ENCODE results near the gene MCOLN2. TPM values are rescaled to one million over a fixed set of nuclear protein-coding genes. Genes with fewer than 3 reads are reported as not detected.

Gene MCOLN2
- total RNA-seq, 1 experiment from 2014 or later, result 1.4 TPM

DNA sequence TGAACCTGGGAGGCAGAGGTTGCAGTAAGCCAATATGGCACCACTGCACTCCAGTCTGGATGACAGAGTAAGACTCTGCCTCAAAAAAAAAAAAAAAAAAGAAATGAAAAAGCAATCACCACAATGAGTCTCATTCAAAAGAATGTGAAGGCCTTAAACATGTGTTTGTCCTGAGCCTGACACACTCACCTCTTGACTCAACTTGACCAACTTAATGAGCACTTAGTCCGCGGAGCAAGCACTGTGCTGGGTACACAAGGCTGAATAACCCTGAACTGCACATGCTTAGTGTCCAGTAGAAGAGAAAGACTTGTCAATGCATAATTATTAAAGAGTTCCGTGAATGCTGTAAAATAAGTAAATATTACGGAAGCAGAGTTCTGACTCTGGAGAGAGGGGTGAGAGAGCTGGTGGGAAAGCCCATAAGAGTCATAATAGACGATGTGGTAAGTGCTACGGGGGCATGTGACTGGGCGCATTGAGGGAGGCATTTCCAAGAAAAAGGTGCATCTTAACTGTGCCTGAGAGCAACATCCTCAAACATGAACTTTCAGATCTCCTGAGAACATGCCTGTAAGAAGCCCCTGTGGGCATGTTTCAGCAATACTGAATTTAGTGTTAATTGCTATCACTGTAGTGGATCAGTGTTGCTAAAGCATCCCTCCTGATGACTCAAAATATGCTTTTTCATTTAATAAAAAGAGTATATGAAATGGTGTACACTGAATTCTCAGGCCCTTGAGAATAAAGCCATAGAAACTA lies 27.2 kb downstream of the MCOLN2 start:
- no peaks in the 10 kb centered on the region for H3K9me3 ChIP-seq (replicated peaks)
- H3K4me3 ChIP-seq, result no peak overlapping the region
- no peaks in the 10 kb centered on the region for H3K27me3 ChIP-seq (replicated peaks)
- H3K4me1 ChIP-seq (replicated peaks), result peaks cover 10% of the 10 kb centered on the region
- DNase-seq (ENCODE audit: low read depth in 1 of 2, low spot score in 2 of 2), result no peak
- H3K27ac ChIP-seq, result no peak overlapping the region
- no peaks in the 10 kb centered on the region for H3K36me3 ChIP-seq

DNA sequence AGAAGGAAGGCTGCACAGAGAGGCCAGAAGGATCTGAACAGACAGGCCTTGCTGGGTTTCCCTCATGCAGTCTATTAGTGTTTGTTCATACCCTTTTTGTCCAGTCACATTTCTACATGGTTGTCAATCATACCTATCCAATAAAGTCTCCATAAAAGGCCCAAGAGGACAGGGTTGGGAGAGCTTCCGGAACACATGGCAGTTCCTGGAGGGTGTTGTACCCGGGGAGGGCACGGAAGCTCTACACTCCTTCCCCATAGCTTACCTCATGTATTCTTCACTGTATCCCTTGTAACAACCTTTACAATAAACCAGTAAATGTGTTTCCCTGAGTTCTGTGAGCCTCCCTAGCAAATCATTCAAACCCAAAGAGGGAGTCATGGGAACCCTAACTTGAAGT lies 28.0 kb downstream of the MCOLN2 start:
- H3K4me3 ChIP-seq, result no peak overlapping the region
- no peaks in the 10 kb centered on the region for H3K27me3 ChIP-seq (replicated peaks)
- no peaks in the 10 kb centered on the region for H3K9me3 ChIP-seq (replicated peaks)

DNA sequence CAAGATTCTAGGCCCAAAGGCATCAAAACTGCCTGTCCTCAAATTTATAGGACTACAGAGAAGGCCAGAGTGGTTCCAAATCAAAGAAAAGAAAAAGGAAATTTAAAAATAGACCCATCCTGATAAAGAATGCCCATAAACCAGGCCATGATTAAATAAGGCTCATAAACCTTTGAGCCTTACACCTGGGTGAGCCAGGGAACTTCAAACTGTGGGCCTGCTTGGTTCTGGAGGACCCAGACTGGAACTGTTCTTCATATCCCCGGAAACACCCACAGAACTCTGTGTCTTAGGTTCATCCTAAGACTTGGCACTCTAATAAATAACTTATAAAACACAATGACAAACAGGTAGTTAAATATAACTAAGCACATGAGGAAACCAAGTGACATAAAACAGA lies 28.8 kb downstream of the MCOLN2 start:
- Histone ChIP-seq H3K4me3 (no peak overlapping the region), H3K4me1 (replicated peaks) (peaks cover 5% of the 10 kb centered on the region), H3K27ac (no peak overlapping the region), H3K36me3 (no peaks in the 10 kb centered on the region), H3K9me3 (replicated peaks) (no peaks in the 10 kb centered on the region), H3K27me3 (replicated peaks) (no peaks in the 10 kb centered on the region)
- no peak for DNase-seq (ENCODE audit: low read depth in 1 of 2, low spot score in 2 of 2)

More for the DNA sequence above, 28.0 kb downstream of the MCOLN2 start:
- H3K4me1 ChIP-seq (replicated peaks), result peaks cover 5% of the 10 kb centered on the region
- DNase-seq (ENCODE audit: low read depth in 1 of 2, low spot score in 2 of 2), result no peak
- H3K36me3 ChIP-seq, result no peaks in the 10 kb centered on the region
- H3K27ac ChIP-seq, result no peak overlapping the region

DNA sequence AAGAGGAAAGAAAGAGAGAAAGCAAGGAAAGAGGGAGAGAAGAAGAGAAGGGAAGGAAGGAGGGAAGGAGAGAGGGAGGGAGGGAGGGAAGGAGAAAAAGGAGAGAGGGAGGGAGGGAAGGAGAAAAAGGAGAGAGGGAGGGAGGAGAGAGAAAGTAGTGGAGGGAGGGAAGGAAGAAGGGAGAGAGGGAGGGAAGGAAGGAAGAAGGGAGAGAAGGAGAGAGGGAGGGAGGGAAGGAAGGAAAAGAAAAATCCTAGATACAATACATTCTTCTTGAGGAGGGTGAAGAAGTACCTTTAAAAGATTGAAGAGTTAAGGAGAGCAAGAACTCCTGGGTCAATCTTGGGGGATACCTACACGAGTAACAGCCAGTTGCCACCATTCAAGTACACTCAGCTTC lies 29.2 kb downstream of the MCOLN2 start:
- no peak overlapping the region for H3K4me3 ChIP-seq
- H3K27ac ChIP-seq, result no peak overlapping the region
- peaks cover 4% of the 10 kb centered on the region for H3K4me1 ChIP-seq (replicated peaks)
- no peaks in the 10 kb centered on the region for H3K27me3 ChIP-seq (replicated peaks)
- H3K9me3 ChIP-seq (replicated peaks), result no peaks in the 10 kb centered on the region
- no peaks in the 10 kb centered on the region for H3K36me3 ChIP-seq
- DNase-seq (ENCODE audit: low read depth in 1 of 2, low spot score in 2 of 2), result no peak

DNA sequence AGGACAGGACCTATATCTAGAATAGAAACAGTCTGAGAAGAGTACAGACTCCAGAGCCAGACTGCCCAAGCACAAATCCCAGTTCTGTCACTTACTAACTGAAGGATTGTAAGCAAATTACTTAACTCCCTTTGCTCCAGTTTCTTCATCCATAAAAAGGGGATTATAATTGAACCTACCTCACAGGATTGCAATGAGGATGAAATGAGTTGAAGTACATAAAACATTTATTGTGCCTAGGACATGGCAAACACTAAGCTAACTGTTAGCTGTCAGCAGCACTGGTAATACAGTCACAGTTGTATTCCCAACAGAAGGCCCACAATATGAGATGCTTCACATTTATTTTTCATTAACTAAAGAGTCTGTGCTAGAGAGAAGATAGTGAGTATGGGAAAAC lies 33.9 kb downstream of the MCOLN2 start:
- H3K4me1 ChIP-seq (replicated peaks), result no peaks in the 10 kb centered on the region; the same call in 1 of the 2 replicates
- H3K4me3 ChIP-seq, result no peak overlapping the region
- no peak for DNase-seq (ENCODE audit: low read depth in 1 of 2, low spot score in 2 of 2)
- H3K27ac ChIP-seq, result no peak overlapping the region
- no peaks in the 10 kb centered on the region for H3K9me3 ChIP-seq (replicated peaks)
- no peaks in the 10 kb centered on the region; the same call in 1 of the 2 replicates for H3K27me3 ChIP-seq (replicated peaks)
- H3K36me3 ChIP-seq, result no peaks in the 10 kb centered on the region

DNA sequence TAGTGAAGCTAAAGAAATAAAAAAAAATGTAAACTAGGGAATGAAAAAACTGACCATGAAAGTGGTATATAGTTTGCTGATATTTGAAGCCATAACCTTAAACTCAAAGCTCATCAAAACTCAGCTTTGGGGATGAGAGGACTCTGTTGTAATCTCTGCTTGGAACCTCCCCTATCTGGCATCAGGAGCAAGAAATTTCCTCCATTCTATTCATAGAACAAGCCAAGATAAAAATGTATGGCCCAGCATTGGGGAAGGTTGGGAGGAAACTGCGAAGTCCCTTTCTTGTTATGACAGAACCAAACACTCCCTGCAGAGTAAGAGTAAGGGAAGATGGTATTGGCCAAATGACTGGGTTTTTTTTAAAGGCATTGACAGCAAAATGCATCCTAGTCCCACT lies 35.6 kb downstream of the MCOLN2 start:
- no peak overlapping the region for H3K4me3 ChIP-seq
- no peaks in the 10 kb centered on the region for H3K9me3 ChIP-seq (replicated peaks)
- DNase-seq (ENCODE audit: low read depth in 1 of 2, low spot score in 2 of 2), result no peak
- no peak overlapping the region for H3K27ac ChIP-seq
- H3K4me1 ChIP-seq (replicated peaks), result no peaks in the 10 kb centered on the region; the same call in 1 of the 2 replicates
- H3K36me3 ChIP-seq, result no peaks in the 10 kb centered on the region
- no peaks in the 10 kb centered on the region; the same call in 1 of the 2 replicates for H3K27me3 ChIP-seq (replicated peaks)

DNA sequence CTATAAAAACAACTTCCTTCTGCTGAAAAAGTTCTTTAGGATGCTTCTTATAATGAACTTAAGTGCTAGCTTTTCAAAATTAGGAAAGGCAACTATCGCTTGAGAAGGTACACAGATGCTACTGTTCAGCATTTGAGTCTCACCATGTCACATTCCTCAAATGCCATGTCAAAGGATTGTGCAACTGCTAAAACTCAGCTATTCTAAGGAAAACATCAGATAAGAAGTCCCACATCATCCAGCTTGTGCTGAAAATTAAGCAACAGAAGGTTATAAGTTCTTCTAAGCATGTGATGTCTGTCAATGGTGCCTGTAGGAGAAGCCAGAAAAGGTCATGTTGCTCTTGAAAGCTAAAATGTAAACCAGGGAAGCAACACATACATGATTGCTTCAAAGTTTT lies 36.5 kb downstream of the MCOLN2 start:
- Histone ChIP-seq H3K27ac (no peak overlapping the region), H3K27me3 (replicated peaks) (no peaks in the 10 kb centered on the region; the same call in 1 of the 2 replicates), H3K9me3 (replicated peaks) (no peaks in the 10 kb centered on the region), H3K4me3 (no peak overlapping the region), H3K4me1 (replicated peaks) (no peaks in the 10 kb centered on the region; the same call in 1 of the 2 replicates), H3K36me3 (no peaks in the 10 kb centered on the region)
- no peak for DNase-seq (ENCODE audit: low read depth in 1 of 2, low spot score in 2 of 2)

DNA sequence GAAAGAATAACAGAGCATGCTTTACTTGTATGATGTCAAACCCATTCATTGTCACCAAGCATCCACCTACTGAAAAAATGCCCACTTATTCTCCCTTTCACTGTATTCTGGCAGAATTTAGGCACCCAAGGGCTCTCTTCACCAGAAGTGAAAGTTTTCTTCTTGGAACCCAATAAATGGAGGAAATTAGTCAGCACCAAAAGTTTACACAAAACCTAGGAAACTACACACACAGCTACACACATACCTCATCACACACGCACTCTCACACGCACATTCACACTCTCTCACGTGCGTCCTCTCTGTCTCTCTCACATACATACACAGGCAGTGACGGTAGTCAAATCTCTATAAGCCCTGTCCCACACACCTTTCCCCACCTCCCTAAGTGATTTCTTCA lies 37.6 kb downstream of the MCOLN2 start:
- Histone ChIP-seq H3K4me1 (replicated peaks) (no peaks in the 10 kb centered on the region; the same call in 1 of the 2 replicates), H3K27ac (no peak overlapping the region), H3K36me3 (no peaks in the 10 kb centered on the region), H3K4me3 (no peak overlapping the region), H3K9me3 (replicated peaks) (no peaks in the 10 kb centered on the region), H3K27me3 (replicated peaks) (peaks cover 3% of the 10 kb centered on the region; the same call in 1 of the 2 replicates)
- no peak for DNase-seq (ENCODE audit: low read depth in 1 of 2, low spot score in 2 of 2)

DNA sequence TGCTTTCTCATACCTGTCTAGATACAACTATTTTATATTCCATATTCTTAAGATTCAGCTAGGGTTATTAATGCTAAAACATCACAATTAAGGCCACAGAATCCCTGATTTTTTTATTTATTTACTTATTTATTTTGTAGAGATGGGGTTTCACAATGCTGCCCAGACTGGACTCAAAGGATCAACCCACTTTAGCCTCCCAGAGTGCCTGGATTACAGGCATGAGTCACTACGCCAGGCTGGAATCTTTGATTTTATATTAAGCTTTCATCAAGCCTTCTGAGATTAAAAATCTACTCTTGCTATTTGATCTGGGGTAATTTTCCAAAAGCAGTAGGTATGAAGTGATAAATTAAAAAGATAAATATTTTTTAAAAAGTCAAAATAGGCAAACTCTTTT lies 38.9 kb downstream of the MCOLN2 start:
- Histone ChIP-seq H3K27ac (no peak overlapping the region), H3K27me3 (replicated peaks) (peaks cover 3% of the 10 kb centered on the region; the same call in 1 of the 2 replicates), H3K4me1 (replicated peaks) (no peaks in the 10 kb centered on the region; the same call in 1 of the 2 replicates), H3K9me3 (replicated peaks) (no peaks in the 10 kb centered on the region), H3K36me3 (no peaks in the 10 kb centered on the region), H3K4me3 (no peak overlapping the region)
- DNase-seq (ENCODE audit: low read depth in 1 of 2, low spot score in 2 of 2), result no peak

DNA sequence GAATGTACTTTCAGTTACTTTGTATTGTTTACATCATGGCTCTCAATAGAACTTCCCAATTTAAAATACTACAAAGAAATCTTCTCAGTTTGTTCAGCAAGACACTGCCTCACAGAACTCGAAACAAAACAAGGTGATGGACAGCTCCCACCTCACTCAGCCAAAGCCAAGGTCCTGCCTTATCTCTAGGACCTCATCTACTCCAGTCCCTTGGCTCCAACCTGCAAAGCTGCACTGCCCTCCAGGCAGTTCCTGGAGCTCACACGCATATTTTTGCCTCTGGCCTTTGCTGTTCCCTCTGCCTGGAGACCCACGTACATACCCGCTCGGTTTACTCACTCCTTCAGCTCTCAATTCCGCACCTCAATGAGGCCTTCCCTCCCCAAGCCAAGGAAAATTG lies 40.3 kb downstream of the MCOLN2 start:
- Histone ChIP-seq H3K4me3 (no peak overlapping the region), H3K36me3 (no peaks in the 10 kb centered on the region), H3K27me3 (replicated peaks) (peaks cover 3% of the 10 kb centered on the region; the same call in 1 of the 2 replicates), H3K27ac (no peak overlapping the region), H3K4me1 (replicated peaks) (no peaks in the 10 kb centered on the region; the same call in 1 of the 2 replicates), H3K9me3 (replicated peaks) (no peaks in the 10 kb centered on the region)
- DNase-seq (ENCODE audit: low read depth in 1 of 2, low spot score in 2 of 2), result no peak

DNA sequence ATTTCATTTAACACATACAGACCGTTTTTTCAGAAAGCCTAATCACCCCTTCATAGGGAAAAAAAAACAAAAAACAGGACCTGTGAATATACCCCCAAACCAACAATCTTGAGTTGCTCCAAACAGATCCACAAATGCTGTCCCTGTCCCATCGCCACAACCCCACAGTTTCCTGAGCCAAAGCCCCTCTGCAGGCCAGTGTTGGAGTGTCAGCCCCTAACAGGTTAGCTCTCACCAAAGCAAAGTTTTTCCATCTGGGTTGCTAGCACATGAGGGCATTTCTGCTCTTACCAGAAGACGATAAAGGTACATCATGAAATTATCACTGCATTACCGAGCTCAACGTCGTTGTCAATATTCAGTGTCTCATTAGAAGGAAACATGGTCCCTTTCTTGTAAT lies 40.8 kb downstream of the MCOLN2 start:
- Histone ChIP-seq H3K27me3 (replicated peaks) (peaks cover 3% of the 10 kb centered on the region), H3K36me3 (no peaks in the 10 kb centered on the region), H3K27ac (no peak overlapping the region), H3K4me3 (no peak overlapping the region), H3K4me1 (replicated peaks) (no peaks in the 10 kb centered on the region; the same call in 1 of the 2 replicates), H3K9me3 (replicated peaks) (no peaks in the 10 kb centered on the region)
- no peak for DNase-seq (ENCODE audit: low read depth in 1 of 2, low spot score in 2 of 2)

DNA sequence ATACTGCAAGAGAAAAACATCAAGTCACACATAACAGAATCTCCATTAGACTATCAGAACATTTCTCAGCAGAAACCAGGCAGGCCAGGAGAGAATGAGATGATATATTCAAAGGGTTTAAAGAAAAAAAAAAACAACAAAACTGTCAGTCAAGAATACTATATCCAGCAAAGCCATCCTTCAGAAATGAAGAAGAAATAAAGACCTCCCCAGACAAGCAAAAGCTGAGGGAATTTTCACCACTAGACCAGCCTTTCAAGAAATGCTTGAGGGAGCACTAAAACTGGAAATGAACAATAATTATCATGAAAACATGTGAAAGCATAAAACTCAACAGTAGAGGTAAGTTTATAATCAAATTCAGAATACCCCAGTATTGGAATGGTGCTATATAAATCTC lies 47.2 kb downstream of the MCOLN2 start:
- DNase-seq (ENCODE audit: low read depth in 1 of 2, low spot score in 2 of 2), result no peak
- Histone ChIP-seq H3K36me3 (no peaks in the 10 kb centered on the region), H3K27ac (no peak overlapping the region), H3K4me1 (replicated peaks) (peaks cover 20% of the 10 kb centered on the region), H3K27me3 (replicated peaks) (no peaks in the 10 kb centered on the region; the same call in 1 of the 2 replicates), H3K9me3 (replicated peaks) (no peaks in the 10 kb centered on the region), H3K4me3 (no peak overlapping the region)

DNA sequence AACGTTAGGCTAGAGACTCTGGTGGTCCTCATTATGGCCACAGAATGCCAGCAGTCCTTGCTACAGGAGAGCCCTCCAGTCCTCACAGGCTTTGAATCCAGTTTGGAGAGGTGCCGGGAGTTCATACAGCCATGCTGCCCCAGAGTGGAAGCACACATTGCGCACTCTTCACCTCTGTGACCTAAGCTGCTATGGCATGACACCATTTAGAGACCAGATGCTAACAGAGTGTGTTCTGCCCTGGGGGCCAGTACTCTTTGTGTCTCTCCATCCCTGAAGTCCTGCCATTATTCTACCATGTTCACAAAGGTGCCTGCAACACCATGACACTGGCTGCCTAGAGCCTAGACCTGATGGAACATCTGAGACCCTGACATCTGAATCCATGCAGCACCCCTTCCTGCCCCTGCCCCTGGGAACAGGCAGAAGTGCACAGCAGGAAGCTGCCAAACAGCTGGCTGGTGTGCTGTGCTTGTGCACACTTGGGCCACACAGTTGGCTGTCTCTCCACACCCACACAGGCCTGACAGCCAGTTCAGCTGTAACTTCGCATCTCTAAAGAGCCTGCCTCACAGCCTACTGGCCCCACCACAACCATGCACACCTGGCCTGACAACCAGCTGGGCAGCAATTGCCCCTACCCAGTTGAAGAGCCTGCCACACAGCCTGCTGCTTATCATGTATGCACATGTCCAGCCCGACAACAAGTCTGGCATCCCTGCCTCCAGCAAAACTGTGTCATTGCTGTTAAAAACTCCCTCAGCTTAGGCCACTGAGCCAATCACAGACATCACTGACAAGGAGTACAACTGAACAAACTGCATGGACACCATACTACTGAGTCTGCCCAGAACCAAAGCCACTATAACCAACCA lies 49.1 kb downstream of the MCOLN2 start:
- DNase-seq (ENCODE audit: low read depth in 1 of 2, low spot score in 2 of 2), result no peak
- H3K27ac ChIP-seq, result no peak overlapping the region
- no peaks in the 10 kb centered on the region for H3K36me3 ChIP-seq
- no peak overlapping the region for H3K4me3 ChIP-seq
- H3K27me3 ChIP-seq (replicated peaks), result no peaks in the 10 kb centered on the region; the same call in 1 of the 2 replicates
- H3K4me1 ChIP-seq (replicated peaks), result peaks cover 20% of the 10 kb centered on the region
- no peaks in the 10 kb centered on the region for H3K9me3 ChIP-seq (replicated peaks)

DNA sequence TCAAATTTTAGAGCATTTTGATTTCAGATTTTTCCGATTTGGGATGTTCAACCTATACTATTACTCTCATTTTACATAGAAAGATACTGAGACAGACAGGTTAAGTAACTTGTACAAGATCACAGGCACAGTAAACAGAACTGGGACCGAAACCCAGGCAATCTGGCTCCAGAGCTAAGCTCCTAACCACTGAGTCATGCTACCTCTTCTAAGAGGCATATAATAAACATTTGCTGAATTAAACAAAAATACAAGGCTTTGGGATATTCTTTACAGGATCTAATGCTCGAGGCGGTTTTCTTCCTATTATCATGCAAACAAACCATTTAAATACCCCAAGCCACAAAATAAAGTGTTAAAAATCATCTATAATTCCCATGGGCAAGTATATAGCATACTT lies 50.3 kb downstream of the MCOLN2 start:
- no peak overlapping the region for H3K4me3 ChIP-seq
- no peaks in the 10 kb centered on the region; the same call in 1 of the 2 replicates for H3K27me3 ChIP-seq (replicated peaks)
- H3K27ac ChIP-seq, result peak overlapping the region; percentile 73
- peaks cover 20% of the 10 kb centered on the region for H3K4me1 ChIP-seq (replicated peaks)
- H3K9me3 ChIP-seq (replicated peaks), result no peaks in the 10 kb centered on the region
- DNase-seq (ENCODE audit: low read depth in 1 of 2, low spot score in 2 of 2), result peak; percentile 53 to 66
- no peaks in the 10 kb centered on the region for H3K36me3 ChIP-seq
